Ureter (tissue), 1 donor: Measurements from ENCODE around the gene TRIM4. TPM values are rescaled to one million over a fixed set of nuclear protein-coding genes. Genes with fewer than 3 reads are reported as not detected.

ENCODE experiments used
- DNase-seq: peaks from one replicate; pipeline ENCODE4 v3.0.0-alpha.2; 2020; ENCODE audit warnings: low spot score
- total RNA-seq: library from RNA; stranded (reverse); gene quantifications from one replicate; pipeline ENCODE4 v1.2.4, GENCODE V29; 2023
- donor health status: DM: yes; HTN: yes; CAD: no.

TRIM4 gene
- total RNA-seq, 1 donor from 2014 or later: 36.3 TPM

- DNase-seq: no peak
Observed at GRCh38 chr7:99844328-99844727, 75.0 kb downstream of the TRIM4 start.

DNA sequence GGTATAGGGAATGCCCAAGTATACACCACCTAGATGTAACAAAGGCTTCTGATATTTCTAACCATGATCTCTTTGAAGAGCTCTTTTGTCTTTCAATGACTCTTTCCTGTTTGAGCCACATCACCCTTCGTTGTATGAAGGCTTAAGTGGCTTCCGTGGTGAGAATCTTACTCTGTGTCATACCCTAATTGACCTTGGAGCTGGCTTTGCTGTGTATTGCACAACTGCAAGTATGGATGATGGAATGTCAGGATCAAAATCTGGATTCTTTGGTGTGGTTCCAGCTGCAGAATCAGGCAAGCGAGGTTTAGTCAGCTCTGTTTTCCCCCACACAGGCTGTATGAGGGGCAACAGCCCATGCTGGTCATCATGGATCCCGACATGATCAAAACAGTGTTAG is 75.5 kb downstream of the TRIM4 start:
- DNase-seq: no peak

DNA sequence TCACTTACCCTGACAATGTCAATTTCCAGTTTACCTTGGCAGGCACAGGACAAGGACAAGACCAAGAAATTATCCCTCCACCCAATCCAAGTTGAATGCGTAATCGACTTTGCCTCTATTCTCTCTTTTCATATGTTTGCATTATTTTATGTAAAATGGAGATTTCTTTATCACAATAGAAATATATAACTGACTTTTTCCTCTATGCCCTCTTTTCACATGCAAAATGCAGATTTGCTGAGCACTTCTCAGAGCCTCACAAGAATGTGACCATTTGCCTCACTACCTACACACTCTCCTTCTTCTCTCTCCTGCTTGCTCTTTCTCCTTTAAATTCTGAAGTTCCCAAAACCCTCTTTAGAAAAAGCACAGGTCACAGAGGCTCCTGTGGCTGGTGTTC is 76.4 kb downstream of the TRIM4 start:
- DNase-seq: no peak

Other genes with a start within 250 kb of the TRIM4 start
- 104 TPM for gene CYP3A5, start 239.5 kb downstream of the TRIM4 start, total RNA-seq
- 0.75 TPM for gene CYP3A7, start 184.3 kb downstream of the TRIM4 start, total RNA-seq
- not detected for gene CYP3A4, start 135.3 kb downstream of the TRIM4 start, total RNA-seq
- gene CYP3A43, start 91.5 kb downstream of the TRIM4 start, total RNA-seq: 0.75 TPM
- not detected for gene OR2AE1, start 42.5 kb downstream of the TRIM4 start, total RNA-seq
- gene GJC3, start 10.1 kb upstream of the TRIM4 start, total RNA-seq: not detected
- gene AZGP1, start 56.5 kb upstream of the TRIM4 start, total RNA-seq: 6.2 TPM
- gene ZKSCAN1, start 96.1 kb upstream of the TRIM4 start, total RNA-seq: 105 TPM
- 13.3 TPM for gene ZSCAN21, start 130.2 kb upstream of the TRIM4 start, total RNA-seq
- 41.3 TPM for gene ZNF3, start 162.2 kb upstream of the TRIM4 start, total RNA-seq
- gene COPS6, start 169.4 kb upstream of the TRIM4 start, total RNA-seq: 121 TPM
- 52.4 TPM for gene MCM7, start 181.9 kb upstream of the TRIM4 start, total RNA-seq
- 19.5 TPM for gene AP4M1, start 182.1 kb upstream of the TRIM4 start, total RNA-seq
- 47.4 TPM for gene TAF6, start 199.8 kb upstream of the TRIM4 start, total RNA-seq
- 8.7 TPM for gene CNPY4, start 200.1 kb upstream of the TRIM4 start, total RNA-seq
- 1.5 TPM for gene MBLAC1, start 207.4 kb upstream of the TRIM4 start, total RNA-seq
- 108 TPM for gene LAMTOR4, start 229.4 kb upstream of the TRIM4 start, total RNA-seq
- 35.5 TPM for gene TRAPPC14, start 239.2 kb upstream of the TRIM4 start, total RNA-seq
- gene GAL3ST4, start 249.1 kb upstream of the TRIM4 start, total RNA-seq: 7.1 TPM